Duodenal mucosa (tissue), 2 donors: ENCODE data around the gene FAM78A.
A peak's percentile ranks its signal among the peaks of the same experiment; 100 is the strongest.

Experiments used
- H3K27ac ChIP-seq: one replicate; pipeline ENCODE4 v1.7.0; 2013; ENCODE audit warnings: low read depth, low read length
- H3K27me3 ChIP-seq, 2 donors: one replicate each; pipeline ENCODE4 v1.7.0; 2013; ENCODE audit warnings: low read length in 2 of 2, control low read depth in 1 of 2; ENCODE audit not compliant: insufficient read depth in 2 of 2, control insufficient read depth in 1 of 2
- H3K36me3 ChIP-seq, 2 donors: one replicate each; pipeline ENCODE4 v1.7.0; 2013; ENCODE audit warnings: low read length in 2 of 2, control low read depth in 1 of 2; ENCODE audit not compliant: insufficient read depth in 2 of 2, control insufficient read depth in 1 of 2
- H3K4me1 ChIP-seq, 2 donors: one replicate each; pipeline ENCODE4 v1.7.0; 2013; ENCODE audit warnings: low read length in 2 of 2, control low read depth in 1 of 2; ENCODE audit not compliant: insufficient read depth in 2 of 2, control insufficient read depth in 1 of 2
- H3K4me3 ChIP-seq, 2 donors: one replicate each; pipeline ENCODE4 v1.7.0; 2013; ENCODE audit warnings: low read length in 2 of 2, low read depth in 1 of 2
- H3K9ac ChIP-seq, 2 donors: one replicate each; pipeline ENCODE4 v1.7.0; 2013; ENCODE audit warnings: low read length in 2 of 2, low read depth in 1 of 2
- H3K9me3 ChIP-seq, 2 donors: one replicate each; pipeline ENCODE4 v1.7.0; 2013; ENCODE audit warnings: low read length in 2 of 2, control low read depth in 1 of 2; ENCODE audit not compliant: control insufficient read depth in 1 of 2

Gene FAM78A

DNA sequence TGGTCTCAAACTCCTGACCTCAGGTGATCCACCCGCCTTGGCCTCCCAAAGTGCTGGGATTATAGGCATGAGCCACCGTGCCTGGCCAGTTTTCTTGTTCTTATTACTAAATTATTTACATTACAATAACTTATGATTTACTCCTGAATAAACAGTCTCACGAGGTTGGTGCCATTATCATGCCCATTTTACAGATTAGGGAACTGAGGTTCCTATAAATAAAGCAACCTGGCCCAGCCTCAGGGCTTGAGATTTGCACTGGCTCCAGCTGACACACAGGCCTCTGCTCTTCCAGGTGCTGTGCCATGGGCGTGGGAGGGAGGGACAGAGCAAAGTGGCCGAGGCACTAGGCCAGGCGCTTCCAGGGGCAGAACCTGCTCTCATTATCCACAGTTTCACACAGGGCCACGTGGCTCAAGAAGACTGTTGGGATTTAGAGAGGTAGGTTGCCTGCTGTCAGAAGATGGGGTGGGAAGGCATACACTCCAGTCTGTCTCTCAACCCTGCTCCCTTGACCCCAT is 15.5 kb upstream of the FAM78A start:
- Histone ChIP-seq H3K4me3 (no peak overlapping the region), H3K27me3 (no peaks in the 10 kb centered on the region), H3K9ac (no peak overlapping the region), H3K4me1 (no peaks in the 10 kb centered on the region), H3K27ac (no peak overlapping the region), H3K36me3 (no peaks in the 10 kb centered on the region), H3K9me3 (no peaks in the 10 kb centered on the region)

DNA sequence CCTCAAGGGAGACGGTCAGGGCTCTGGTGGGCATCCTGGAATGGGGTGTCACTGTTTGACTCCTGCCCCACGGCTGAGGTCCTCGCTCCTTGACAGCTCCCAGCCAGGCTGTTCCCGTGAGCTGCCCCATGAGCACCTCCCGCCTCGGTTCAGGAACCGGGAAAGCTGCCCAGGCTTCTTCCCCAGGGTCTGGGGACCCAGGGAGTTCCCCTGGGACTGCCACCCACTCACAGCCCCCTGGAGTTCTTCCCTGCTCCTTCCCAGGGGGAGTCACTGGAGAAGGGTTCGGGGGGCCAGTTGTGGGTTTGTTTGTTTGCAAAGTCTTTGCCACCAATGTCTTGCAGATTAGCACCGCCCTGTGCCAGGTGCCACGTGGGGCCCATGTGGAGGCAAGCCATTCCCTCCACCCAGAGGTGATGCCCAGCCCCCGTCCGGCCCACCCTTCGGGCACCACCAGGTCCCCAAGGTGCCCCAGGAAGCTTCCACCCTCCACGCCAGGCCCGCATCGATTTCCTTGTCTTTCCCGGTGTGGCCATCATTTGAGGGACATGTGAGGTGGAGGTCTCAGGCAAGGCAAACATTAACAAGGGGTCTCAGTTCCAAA is 14.6 kb upstream of the FAM78A start:
- Histone ChIP-seq H3K36me3 (no peaks in the 10 kb centered on the region), H3K27ac (no peak overlapping the region), H3K27me3 (no peaks in the 10 kb centered on the region), H3K9ac (no peak overlapping the region), H3K4me3 (peak overlapping the region in 1 of 2 donors; percentile 40), H3K9me3 (no peaks in the 10 kb centered on the region), H3K4me1 (no peaks in the 10 kb centered on the region)

DNA sequence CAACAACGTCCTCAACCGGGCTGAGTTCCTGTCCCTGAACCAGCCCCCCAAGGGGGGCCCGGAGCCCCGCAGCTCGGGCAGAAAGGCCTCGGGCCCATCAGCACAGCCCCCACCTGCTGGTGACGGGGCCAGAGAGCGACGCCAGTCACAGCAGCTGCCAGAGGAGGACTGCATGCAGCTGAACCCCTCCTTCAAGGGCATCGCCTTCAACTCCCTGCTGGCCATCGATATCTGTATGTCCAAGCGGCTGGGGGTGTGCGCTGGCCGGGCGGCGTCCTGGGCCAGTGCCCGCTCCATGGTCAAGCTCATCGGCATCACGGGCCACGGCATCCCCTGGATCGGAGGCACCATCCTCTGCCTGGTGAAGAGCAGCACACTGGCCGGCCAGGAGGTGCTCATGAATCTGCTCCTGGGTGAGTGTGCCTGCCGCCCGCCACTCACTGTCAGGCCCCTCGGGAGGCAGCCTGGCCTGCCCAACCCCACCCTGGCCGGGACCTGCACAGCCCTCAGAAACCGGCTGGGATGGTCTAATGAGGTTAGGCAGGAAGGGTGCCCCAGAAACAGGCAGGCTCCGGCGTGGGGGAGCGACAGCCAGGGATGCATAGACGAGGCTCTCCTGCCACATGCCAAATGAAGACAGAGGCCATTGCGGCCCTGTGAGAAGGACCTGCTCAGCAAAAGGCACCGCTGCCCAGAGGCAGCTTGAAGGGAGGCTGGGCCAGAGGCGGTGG is 13.9 kb upstream of the FAM78A start:
- H3K9me3 ChIP-seq = no peaks in the 10 kb centered on the region
- H3K9ac ChIP-seq = no peak overlapping the region
- H3K27me3 ChIP-seq = no peaks in the 10 kb centered on the region
- H3K4me3 ChIP-seq = peak overlapping the region; percentile 40 to 49
- no peak overlapping the region for H3K27ac ChIP-seq
- no peaks in the 10 kb centered on the region for H3K4me1 ChIP-seq
- no peaks in the 10 kb centered on the region for H3K36me3 ChIP-seq

DNA sequence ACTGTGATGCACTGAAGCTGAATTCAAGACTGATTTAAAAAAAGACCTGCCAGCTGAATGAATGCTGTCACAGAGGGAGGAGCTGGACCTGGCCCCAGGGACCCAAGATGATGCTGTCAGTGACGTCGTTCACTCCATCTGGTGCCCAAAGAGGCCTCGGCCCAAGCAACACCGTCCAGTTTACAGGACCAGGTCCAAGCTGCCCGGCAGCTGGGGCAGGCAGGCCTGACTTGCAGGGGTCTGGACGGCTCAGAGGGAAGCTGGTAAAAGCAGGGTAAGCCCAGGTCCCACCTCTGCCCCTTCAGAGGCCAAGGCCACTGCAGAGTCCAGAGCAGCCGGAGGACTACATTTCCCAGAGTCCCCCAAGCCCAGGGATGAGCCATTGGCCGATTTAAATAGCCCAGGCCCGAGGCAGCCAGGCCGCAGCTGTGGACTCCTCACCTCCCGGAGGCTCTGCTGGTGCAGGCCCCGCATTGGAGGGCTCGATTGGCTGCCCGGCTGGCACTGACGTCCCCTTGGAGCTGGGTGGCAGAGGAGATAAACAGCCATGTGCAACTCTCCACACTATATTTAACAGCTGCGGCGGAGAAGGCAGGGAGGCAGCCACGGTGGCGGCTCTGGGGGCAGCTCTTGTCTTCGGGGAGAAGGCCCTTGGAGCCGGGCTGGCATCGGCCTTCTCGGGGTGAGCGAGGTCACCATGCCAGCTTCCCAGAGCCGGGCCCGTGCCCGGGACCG is 13.2 kb upstream of the FAM78A start, which contains the start of gene PLPP7:
Gene PLPP7, plus strand, starts transcription at position 423 of the 735 bp plus-strand sequence. Its CDS starts 275 bp downstream, at position 698.
- Histone ChIP-seq H3K27me3 (no peaks in the 10 kb centered on the region), H3K9ac (no peak within 1 kb of the TSS), H3K4me3 (peak within 1 kb of the TSS; percentile 40 to 49), H3K4me1 (no peaks in the 10 kb centered on the region), H3K9me3 (no peaks in the 10 kb centered on the region), H3K36me3 (no peaks in the 10 kb centered on the region), H3K27ac (no peak within 1 kb of the TSS)

DNA sequence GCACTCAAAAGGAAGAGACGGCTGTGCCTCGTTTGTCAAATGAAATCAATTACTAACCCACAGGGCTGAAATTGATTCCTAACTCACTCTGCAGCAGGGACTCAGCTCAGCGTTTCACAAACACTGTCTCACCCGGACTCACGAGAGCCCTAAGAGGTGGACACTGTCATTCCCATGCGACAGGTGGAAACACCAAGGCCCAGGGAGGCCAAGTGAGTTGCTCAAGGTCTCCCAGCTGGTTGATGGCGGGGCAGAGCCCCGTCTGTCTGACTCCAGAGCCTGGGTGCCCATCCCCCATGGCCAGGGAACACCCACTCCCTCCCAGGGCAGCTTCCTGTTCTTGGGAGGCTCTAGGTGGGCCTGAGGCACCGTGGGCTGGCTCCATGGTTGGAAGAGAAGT is 11.9 kb upstream of the FAM78A start:
- no peaks in the 10 kb centered on the region for H3K4me1 ChIP-seq
- no peak overlapping the region for H3K9ac ChIP-seq
- H3K9me3 ChIP-seq = no peaks in the 10 kb centered on the region
- H3K4me3 ChIP-seq = no peak overlapping the region
- no peaks in the 10 kb centered on the region for H3K36me3 ChIP-seq
- no peak overlapping the region for H3K27ac ChIP-seq
- peaks cover 1 to 2% of the 10 kb centered on the region in 2 donors for H3K27me3 ChIP-seq

DNA sequence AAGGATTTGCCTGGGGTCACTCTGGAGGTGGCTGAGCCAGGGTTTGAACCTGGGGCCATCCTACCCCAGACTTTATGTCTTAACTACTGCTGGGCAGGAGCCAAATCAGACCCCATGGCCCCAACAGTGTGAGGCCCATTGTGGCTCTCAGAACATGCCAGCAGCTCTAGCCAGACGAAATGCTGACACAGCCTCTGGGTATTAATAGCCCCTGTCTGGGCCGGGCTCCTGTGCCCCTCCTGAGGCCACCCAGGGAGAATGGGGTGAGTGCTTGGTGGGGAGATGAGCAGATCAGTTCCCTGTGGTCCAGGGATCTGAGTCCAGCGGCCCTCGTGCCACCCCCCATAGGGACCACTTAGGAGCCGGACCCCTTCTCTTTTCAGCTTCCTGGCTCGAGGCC is 11.0 kb upstream of the FAM78A start:
- no peaks in the 10 kb centered on the region for H3K36me3 ChIP-seq
- H3K27me3 ChIP-seq = peaks cover 5% of the 10 kb centered on the region in 2 donors
- no peak overlapping the region for H3K27ac ChIP-seq
- no peaks in the 10 kb centered on the region for H3K4me1 ChIP-seq
- no peaks in the 10 kb centered on the region for H3K9me3 ChIP-seq
- no peak overlapping the region for H3K9ac ChIP-seq
- H3K4me3 ChIP-seq = no peak overlapping the region

DNA sequence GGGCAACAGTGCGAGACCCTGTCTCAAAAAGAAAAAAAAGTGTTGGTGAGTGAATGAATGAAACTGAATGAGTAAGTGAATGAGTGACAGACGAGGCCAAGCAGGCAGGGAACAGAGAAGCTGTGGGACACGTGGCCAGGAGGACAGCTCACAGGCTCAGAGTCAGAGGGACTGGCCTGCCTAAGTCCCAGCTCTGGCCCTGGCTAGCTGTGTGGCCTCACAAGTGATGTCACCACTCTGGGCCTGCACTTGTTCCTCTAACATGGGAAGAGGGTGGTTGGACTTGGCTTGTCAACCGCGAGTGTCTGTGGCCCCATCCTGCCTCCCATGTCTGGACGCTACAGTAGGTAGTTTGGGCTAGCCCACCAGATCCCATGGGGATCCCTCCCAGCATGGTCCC is 8.5 kb upstream of the FAM78A start:
- no peaks in the 10 kb centered on the region for H3K9me3 ChIP-seq
- H3K36me3 ChIP-seq = no peaks in the 10 kb centered on the region
- no peak overlapping the region for H3K27ac ChIP-seq
- no peak overlapping the region for H3K4me3 ChIP-seq
- H3K4me1 ChIP-seq = no peaks in the 10 kb centered on the region
- H3K9ac ChIP-seq = no peak overlapping the region
- peaks cover 17 to 19% of the 10 kb centered on the region in 2 donors for H3K27me3 ChIP-seq

DNA sequence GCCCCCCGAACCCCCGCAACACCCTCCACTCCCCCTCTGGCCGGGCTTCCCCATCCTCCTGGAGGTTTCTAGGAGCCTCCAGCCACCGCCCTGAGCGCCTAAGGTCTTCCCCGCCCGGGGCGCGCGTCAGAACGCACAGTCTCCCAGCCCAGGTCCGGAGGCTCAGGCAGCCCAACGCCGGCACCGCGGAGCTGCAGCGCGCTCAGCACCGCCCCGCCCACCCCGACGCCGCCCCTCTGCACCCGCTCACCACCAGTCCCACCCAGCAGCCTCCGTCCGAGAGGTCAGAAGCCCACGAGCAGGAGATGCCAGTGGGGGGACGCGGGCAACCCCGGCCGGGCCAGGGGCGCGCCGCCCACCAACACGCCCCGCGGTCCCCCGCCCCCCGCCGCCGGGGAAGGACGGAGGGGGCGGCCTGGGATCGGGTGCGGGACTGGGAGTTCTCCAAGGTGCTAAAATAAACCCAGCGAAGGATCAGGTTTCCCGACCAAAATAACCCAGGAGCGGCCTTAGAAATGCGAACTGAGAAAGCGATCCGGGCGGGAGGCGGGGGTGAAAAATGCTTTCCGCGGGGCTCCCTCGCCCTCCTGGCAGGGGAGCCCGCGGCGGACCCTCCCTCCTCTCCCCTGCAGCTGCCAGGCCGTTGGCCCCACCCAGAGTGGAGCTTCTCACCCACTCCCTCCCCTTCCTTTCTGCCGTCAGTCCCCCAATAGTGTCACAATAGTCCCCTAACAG is 6.5 kb upstream of the FAM78A start:
- peaks cover 6 to 9% of the 10 kb centered on the region in 2 donors for H3K4me1 ChIP-seq
- H3K9ac ChIP-seq = no peak overlapping the region
- no peak overlapping the region for H3K4me3 ChIP-seq
- H3K9me3 ChIP-seq = no peaks in the 10 kb centered on the region
- no peak overlapping the region for H3K27ac ChIP-seq
- H3K27me3 ChIP-seq = peaks cover 19 to 22% of the 10 kb centered on the region in 2 donors
- H3K36me3 ChIP-seq = no peaks in the 10 kb centered on the region

DNA sequence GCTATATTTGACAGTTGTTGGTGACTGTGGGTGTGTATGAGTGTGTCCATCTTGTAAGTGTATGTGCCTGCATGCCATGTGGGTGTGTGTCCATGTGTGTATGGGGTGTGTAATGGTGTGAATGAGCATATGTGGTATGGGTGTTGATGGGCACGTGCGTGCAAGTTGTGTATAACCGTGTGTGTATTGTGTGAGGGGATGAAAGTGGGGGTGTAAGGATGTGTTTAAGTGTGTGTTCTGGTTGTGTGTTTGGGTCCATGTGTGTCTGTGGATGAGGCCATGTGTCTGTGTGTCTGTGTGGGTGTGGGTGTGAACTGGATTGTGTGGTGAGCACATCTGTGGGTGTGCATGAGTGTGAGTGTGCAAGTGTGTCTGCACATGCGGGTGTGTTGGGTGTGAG is 5.9 kb upstream of the FAM78A start:
- peaks cover 6 to 9% of the 10 kb centered on the region in 2 donors for H3K4me1 ChIP-seq
- H3K9me3 ChIP-seq = no peaks in the 10 kb centered on the region
- H3K9ac ChIP-seq = no peak overlapping the region
- H3K27me3 ChIP-seq = peaks cover 19 to 22% of the 10 kb centered on the region in 2 donors
- no peak overlapping the region for H3K27ac ChIP-seq
- no peaks in the 10 kb centered on the region for H3K36me3 ChIP-seq
- no peak overlapping the region for H3K4me3 ChIP-seq
